HepG2 (cell line): ENCODE data around the gene MSI2. TPM values are rescaled to one million over a fixed set of nuclear protein-coding genes. Genes with fewer than 3 reads are reported as not detected.

Experiments
- ATAC-seq: fragments of 200-7000 bp; cut with Tn5 transposase; 3 replicates; pipeline ENCODE4 v1.9.1; 2020; ENCODE audit warnings: mild to moderate bottlenecking, moderate library complexity
- BruUV-seq: library from RNA; stranded (reverse); fragments of 400-500 nt; replicated peaks from 2 replicates; lab custom pipeline; 2021; lab: Mats Ljungman, UMichigan
- CTCF ChIA-PET: fragments of 300-600 bp; formaldehyde crosslinking; extraction: SDS; loops from one replicate; lab custom pipeline; 2021; ENCODE audit warnings: low total read pairs, inconsistent platforms, low intra/inter-chr PET ratio; lab: Yijun Ruan, JAX
- POLR2A ChIA-PET: fragments of 350-600 bp; sonication (Branson Sonifier 250); formaldehyde crosslinking; loops from one replicate; lab custom pipeline; 2020; ENCODE audit warnings: antibody characterized with exemption, inconsistent platforms; lab: Yijun Ruan, JAX
- DNase-seq: peaks from one replicate; pipeline ENCODE4 v3.0.0-alpha.2; 2015; ENCODE audit warnings: low spot score
- FAIRE-seq: peaks from 3 replicates; lab custom pipeline; 2011; peaks lifted over from hg19 to GRCh38; lab: Jason Lieb, UNC
- H2AFZ ChIP-seq: one replicate; pipeline ENCODE4 v1.6.1; 2011; ENCODE audit warnings: low read length, inconsistent platforms
- H3K27ac ChIP-seq: fragments of 300-600 bp; 3 replicates; pipeline ENCODE4 v1.8.0; 2011; ENCODE audit warnings: mixed run types, mild to moderate bottlenecking, mixed read lengths, low read length, inconsistent platforms; ENCODE audit not compliant: insufficient read depth; ENCODE audit errors: extremely low read length
- H3K27me3 ChIP-seq, 2 experiments: fragments of 200-600 bp in 1 of 2; 2 replicates in 1 of 2; 3 replicates in 1 of 2; pipeline versions ENCODE4 v1.6.0 to v1.8.0; 2011; ENCODE audit warnings: low read length in 2 of 2, mild to moderate bottlenecking in 2 of 2, moderate library complexity in 2 of 2, inconsistent platforms in 1 of 2; ENCODE audit not compliant: insufficient read depth in 2 of 2, control insufficient read depth in 1 of 2
- H3K36me3 ChIP-seq, 2 experiments: fragments of 200-600 bp in 1 of 2; replicated peaks in 1 of 2; 2 replicates in 1 of 2; 3 replicates in 1 of 2; pipeline versions ENCODE4 v1.5.1 to v1.8.0; 2011; ENCODE audit warnings: low read length in 2 of 2, inconsistent platforms in 1 of 2; ENCODE audit not compliant: insufficient read depth in 2 of 2, control insufficient read depth in 1 of 2
- H3K4me1 ChIP-seq: 2 replicates; pipeline ENCODE4 v1.5.1; 2012; ENCODE audit warnings: low read length, inconsistent platforms; ENCODE audit not compliant: insufficient read depth
- H3K4me2 ChIP-seq: 2 replicates; pipeline ENCODE4 v1.6.0; 2011; ENCODE audit warnings: low read depth, low read length, inconsistent platforms
- H3K4me3 ChIP-seq, 3 experiments: fragments of 200-600 bp in 1 of 3; sonication (generic), shearing (Covaris generic) in 1 of 3; replicated peaks in 1 of 3; 2 replicates each; pipeline ENCODE4 v1.5.1; 2011 to 2016; ENCODE audit warnings: low read length in 3 of 3, inconsistent platforms in 2 of 3, low read depth in 2 of 3, mild to moderate bottlenecking in 2 of 3, control low read depth in 1 of 3, mixed read lengths in 1 of 3; ENCODE audit not compliant: insufficient read depth in 1 of 3
- H3K79me2 ChIP-seq: one replicate; pipeline ENCODE4 v1.6.1; 2011; ENCODE audit warnings: low read length, inconsistent platforms; ENCODE audit not compliant: insufficient read depth
- H3K9ac ChIP-seq: 2 replicates; pipeline ENCODE4 v1.6.0; 2011; ENCODE audit warnings: mild to moderate bottlenecking, low read depth, low read length, inconsistent platforms; ENCODE audit not compliant: insufficient read depth
- H3K9me3 ChIP-seq: 2 replicates; pipeline ENCODE4 v1.5.1; 2012; ENCODE audit warnings: mild to moderate bottlenecking, low read length
- H4K20me1 ChIP-seq: 2 replicates; pipeline ENCODE4 v1.6.0; 2011; ENCODE audit warnings: inconsistent platforms, mild to moderate bottlenecking, low read length, moderate library complexity; ENCODE audit not compliant: insufficient read depth
- PCBP1 ChIP-seq: fragments of 200-400 bp; formaldehyde crosslinking; IDR thresholded peaks from 2 replicates; pipeline ENCODE4 v1.6.1; 2017; ENCODE audit warnings: mild to moderate bottlenecking, low read depth, low read length, borderline replicate concordance
- ZFP1 ChIP-seq: IDR thresholded peaks from 2 replicates; pipeline ENCODE4 v1.6.1; 2016
- ZFP37 ChIP-seq: sonication (generic); formaldehyde crosslinking; IDR thresholded peaks from 2 replicates; pipeline ENCODE4 v1.4.0; 2020; ENCODE audit warnings: missing genetic modification reagents, borderline replicate concordance
- WGBS: methylation state at CpG from one replicate; pipeline ENCODE4 v1.1.6; 2017; ENCODE audit warnings: low lambda C conversion rate; 5-methylcytosine and 5-hydroxymethylcytosine counted together
- in situ Hi-C: cut with HindIII; loops from 2 replicates; pipeline ENCODE4 v1.10.0; 2017; ENCODE audit warnings: low pct_unique_long_range_greater_than_20kb; ENCODE audit not compliant: extremely low pct_ligation_motif_present
- intact Hi-C: fragments of 100-400 bp; cut with micrococcal nuclease; formaldehyde crosslinking; loops from one replicate; pipeline ENCODE4 v1.10.0; 2022; ENCODE audit not compliant: unreplicated experiment
- polyA plus RNA-seq, 8 experiments: library from polyadenylated mRNA; depleted of rRNA in 3 of 8; stranded (reverse) in 7 of 8; unstranded in 1 of 8; fragments of >200 nt; fragmentation: Illumina TruSeq in 4 of 8; extraction: Trizol in 4 of 8; gene quantifications; 2 replicates each; pipeline versions ENCODE4 v1.2.1 to v1.2.3, GENCODE V29; 2011 to 2016; ENCODE audit warnings: low read depth in 4 of 8, missing spikeins in 1 of 8, mixed read lengths in 1 of 8; ENCODE audit not compliant: insufficient read depth in 1 of 8
- total RNA-seq, 5 experiments: library from RNA; depleted of rRNA; stranded (reverse); fragments of >200 nt; fragmentation: Illumina TruSeq; extraction: Trizol; gene quantifications; 2 replicates each; pipeline ENCODE4 v1.2.3, GENCODE V29; 2016; ENCODE audit warnings: low read depth in 1 of 5
- TF ChIP-seq, protein P1 (sequence below): sonication (generic); formaldehyde crosslinking; IDR thresholded peaks from 2 replicates; pipeline ENCODE4 v1.4.0; 2020; ENCODE audit warnings: low read depth, missing genetic modification reagents
- TF ChIP-seq, protein P2 (sequence below): sonication (generic); formaldehyde crosslinking; IDR thresholded peaks from 2 replicates; pipeline ENCODE4 v1.8.1; 2022; ENCODE audit warnings: low read depth, mild to moderate bottlenecking, missing genetic modification reagents
- TF ChIP-seq, protein P3 (sequence below): sonication (generic); formaldehyde crosslinking; IDR thresholded peaks from 2 replicates; pipeline ENCODE4 v1.5.0; 2020; ENCODE audit warnings: missing genetic modification reagents
- TF ChIP-seq, protein P4 (sequence below): sonication (generic); IDR thresholded peaks from 2 replicates; pipeline ENCODE4 v1.6.1; 2016; ENCODE audit warnings: low read depth, borderline replicate concordance

The MSI2 gene
- total and polyA plus RNA-seq, 2 of the 13 experiments (the other 11 are each of a cell fraction or from before 2014, with no cell fraction given), result 77.5 to 78.4 TPM

GRCh38 chr17:57499648-57500049 lies 243.3 kb downstream of the MSI2 start (continued):
- TF ChIP-seq, protein P1, sequence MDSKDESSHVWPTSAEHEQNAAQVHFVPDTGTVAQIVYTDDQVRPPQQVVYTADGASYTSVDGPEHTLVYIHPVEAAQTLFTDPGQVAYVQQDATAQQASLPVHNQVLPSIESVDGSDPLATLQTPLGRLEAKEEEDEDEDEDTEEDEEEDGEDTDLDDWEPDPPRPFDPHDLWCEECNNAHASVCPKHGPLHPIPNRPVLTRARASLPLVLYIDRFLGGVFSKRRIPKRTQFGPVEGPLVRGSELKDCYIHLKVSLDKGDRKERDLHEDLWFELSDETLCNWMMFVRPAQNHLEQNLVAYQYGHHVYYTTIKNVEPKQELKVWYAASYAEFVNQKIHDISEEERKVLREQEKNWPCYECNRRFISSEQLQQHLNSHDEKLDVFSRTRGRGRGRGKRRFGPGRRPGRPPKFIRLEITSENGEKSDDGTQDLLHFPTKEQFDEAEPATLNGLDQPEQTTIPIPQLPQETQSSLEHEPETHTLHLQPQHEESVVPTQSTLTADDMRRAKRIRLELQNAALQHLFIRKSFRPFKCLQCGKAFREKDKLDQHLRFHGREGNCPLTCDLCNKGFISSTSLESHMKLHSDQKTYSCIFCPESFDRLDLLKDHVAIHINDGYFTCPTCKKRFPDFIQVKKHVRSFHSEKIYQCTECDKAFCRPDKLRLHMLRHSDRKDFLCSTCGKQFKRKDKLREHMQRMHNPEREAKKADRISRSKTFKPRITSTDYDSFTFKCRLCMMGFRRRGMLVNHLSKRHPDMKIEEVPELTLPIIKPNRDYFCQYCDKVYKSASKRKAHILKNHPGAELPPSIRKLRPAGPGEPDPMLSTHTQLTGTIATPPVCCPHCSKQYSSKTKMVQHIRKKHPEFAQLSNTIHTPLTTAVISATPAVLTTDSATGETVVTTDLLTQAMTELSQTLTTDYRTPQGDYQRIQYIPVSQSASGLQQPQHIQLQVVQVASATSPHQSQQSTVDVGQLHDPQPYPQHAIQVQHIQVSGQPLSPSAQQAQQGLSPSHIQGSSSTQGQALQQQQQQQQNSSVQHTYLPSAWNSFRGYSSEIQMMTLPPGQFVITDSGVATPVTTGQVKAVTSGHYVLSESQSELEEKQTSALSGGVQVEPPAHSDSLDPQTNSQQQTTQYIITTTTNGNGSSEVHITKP (CRISPR knock-in tag), result no peak
- TF ChIP-seq ZFP1, result no peak

- Histone ChIP-seq H3K27me3 (no peaks in the 10 kb centered on the region), H3K4me1 (peaks cover 32% of the 10 kb centered on the region), H2AFZ (no peak overlapping the region), H4K20me1 (0 out of 2 replicates have a peak, but pooled peaks cover 4% of the 10 kb centered on the region), H3K27ac (no peak overlapping the region), H3K9me3 (no peaks in the 10 kb centered on the region), H3K9ac (no peak overlapping the region), H3K4me3 (no peak overlapping the region), H3K36me3 (peaks cover 0 to 5% of the 10 kb centered on the region in 2 experiments; a peak in 3 of 5 replicates), H3K4me2 (no peak overlapping the region), H3K79me2 (peaks cover 11% of the 10 kb centered on the region)
- FAIRE-seq (no peak), ATAC-seq (no peak), DNase-seq (no peak)
- POLR2A ChIA-PET, result interaction anchor here (1.2 to 1.7 kb wide), 2 partner anchors 17 to 77 kb away, joined by 4 to 6 read pairs; no protein-coding TSS in a partner anchor
- intact Hi-C loops (no loop called here), in situ Hi-C loops (no loop called here)
- TF ChIP-seq ZFP37 (CRISPR knock-in tag), result no peak
- TF ChIP-seq, protein P2, sequence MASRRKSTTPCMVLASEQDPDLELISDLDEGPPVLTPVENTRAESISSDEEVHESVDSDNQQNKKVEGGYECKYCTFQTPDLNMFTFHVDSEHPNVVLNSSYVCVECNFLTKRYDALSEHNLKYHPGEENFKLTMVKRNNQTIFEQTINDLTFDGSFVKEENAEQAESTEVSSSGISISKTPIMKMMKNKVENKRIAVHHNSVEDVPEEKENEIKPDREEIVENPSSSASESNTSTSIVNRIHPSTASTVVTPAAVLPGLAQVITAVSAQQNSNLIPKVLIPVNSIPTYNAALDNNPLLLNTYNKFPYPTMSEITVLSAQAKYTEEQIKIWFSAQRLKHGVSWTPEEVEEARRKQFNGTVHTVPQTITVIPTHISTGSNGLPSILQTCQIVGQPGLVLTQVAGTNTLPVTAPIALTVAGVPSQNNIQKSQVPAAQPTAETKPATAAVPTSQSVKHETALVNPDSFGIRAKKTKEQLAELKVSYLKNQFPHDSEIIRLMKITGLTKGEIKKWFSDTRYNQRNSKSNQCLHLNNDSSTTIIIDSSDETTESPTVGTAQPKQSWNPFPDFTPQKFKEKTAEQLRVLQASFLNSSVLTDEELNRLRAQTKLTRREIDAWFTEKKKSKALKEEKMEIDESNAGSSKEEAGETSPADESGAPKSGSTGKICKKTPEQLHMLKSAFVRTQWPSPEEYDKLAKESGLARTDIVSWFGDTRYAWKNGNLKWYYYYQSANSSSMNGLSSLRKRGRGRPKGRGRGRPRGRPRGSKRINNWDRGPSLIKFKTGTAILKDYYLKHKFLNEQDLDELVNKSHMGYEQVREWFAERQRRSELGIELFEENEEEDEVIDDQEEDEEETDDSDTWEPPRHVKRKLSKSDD (CRISPR knock-in tag), result no peak
- TF ChIP-seq, protein P3, sequence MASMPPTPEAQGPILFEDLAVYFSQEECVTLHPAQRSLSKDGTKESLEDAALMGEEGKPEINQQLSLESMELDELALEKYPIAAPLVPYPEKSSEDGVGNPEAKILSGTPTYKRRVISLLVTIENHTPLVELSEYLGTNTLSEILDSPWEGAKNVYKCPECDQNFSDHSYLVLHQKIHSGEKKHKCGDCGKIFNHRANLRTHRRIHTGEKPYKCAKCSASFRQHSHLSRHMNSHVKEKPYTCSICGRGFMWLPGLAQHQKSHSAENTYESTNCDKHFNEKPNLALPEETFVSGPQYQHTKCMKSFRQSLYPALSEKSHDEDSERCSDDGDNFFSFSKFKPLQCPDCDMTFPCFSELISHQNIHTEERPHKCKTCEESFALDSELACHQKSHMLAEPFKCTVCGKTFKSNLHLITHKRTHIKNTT (CRISPR knock-in tag), result no peak
- TF ChIP-seq, protein P4, sequence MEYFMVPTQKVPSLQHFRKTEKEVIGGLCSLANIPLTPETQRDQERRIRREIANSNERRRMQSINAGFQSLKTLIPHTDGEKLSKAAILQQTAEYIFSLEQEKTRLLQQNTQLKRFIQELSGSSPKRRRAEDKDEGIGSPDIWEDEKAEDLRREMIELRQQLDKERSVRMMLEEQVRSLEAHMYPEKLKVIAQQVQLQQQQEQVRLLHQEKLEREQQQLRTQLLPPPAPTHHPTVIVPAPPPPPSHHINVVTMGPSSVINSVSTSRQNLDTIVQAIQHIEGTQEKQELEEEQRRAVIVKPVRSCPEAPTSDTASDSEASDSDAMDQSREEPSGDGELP, result no peak
- TF ChIP-seq PCBP1, result no peak
- CTCF ChIA-PET, result no interaction called here
- BruUV-seq, result no TSS peak
- WGBS, result 92% methylated on average over 9 of the region's 9 CpGs
These were observed 244.7 kb downstream of the MSI2 start for GRCh38 chr17:57501016-57501415.
